ENCODE results near the gene SLC45A1.

SLC45A1 gene

DNA sequence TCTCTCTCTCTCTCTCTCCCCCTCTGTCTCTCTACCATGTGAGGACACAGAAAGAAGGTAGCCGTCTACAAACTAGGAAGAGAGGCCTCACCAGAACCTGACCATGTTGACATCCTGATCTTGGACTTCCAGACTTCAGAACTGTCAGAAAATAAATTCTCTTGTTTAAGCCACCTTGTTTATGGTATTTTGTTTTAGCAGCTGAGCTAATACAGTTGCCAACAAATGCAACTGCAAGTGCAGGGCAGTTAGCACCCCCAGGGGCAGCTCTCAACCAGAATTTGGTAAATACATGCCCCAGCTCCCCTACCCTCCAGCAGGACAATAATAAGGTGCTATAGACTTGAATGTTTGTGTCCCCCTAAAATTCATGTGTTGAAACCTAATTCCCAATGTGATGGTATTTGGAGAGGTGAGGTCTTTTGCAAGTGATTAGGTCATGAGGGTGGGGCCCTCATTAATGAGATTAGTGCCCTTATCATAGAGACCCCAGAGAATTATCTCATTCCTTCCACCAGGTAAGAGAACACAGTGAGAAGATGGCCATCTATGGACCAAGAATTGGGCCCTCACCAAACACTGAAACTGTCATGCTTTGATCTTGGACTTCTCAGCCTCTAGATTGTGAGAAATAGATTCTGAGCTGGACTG, 6.7 kb upstream of the SLC45A1 start:
- WGBS (ENCODE audit: insufficient coverage, insufficient read length): no CpG with 5 or more reads among the region's 1 CpG
- Histone ChIP-seq H3K27me3 (ENCODE audit: control insufficient read depth, insufficient read depth, low read length) (no peaks in the 10 kb centered on the region), H3K4me1 (ENCODE audit: control insufficient read depth, insufficient read depth, low read length) (peaks cover 7% of the 10 kb centered on the region), H3K27ac (ENCODE audit: low read length) (no peak overlapping the region), H3K9me3 (ENCODE audit: control insufficient read depth, insufficient read depth, low read length) (no peaks in the 10 kb centered on the region), H3K36me3 (ENCODE audit: control insufficient read depth, insufficient read depth, low read length) (no peaks in the 10 kb centered on the region), H3K4me3 (ENCODE audit: low read length) (no peak overlapping the region)
- no peak for DNase-seq (ENCODE audit: low read depth, low spot score)

DNA sequence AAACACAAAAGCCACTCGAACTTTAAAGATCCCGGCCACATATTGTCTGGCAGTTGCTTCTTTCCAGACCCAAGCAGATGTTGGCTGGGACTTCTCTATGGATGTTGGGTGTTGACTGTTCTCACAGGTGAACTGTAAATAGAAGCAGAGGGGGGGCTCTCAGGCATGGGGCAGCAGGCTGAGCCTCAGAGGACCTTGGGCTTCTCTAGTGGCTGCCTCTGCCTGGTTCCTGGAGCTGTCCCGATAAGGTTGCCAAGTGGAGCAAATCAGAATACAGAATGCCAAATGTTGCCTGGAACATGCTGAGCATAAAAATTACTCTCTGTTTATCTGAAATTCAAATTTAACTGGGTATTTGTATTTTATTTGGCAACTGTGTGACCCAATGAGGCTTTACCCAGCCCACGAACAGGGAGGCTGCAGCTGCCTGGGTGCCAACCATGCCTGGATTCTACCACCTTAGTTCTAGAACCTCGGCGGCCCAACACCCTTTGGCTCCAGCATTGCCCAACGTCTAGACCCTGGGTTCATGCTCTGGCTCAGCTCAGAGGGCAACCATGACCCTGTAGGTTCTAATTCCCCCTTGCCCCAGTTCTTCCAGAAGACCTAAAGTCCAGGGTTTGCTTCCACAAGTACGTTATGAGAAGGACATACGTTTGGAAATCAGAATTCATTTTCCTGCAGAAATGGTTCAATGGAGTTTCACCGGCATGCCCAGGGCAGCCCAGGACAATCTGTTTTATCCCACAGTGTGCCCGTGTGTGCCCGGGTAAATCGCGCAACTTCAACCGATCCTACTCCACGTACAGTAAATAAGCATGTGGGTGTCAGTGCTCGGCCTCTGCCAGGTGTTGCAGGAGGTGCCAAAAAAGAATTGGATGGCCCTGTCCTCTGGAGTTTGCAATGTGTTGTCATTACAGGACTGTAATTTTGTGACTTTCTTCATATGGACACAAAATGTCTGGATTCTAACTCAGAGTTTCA, 5.4 kb upstream of the SLC45A1 start:
- H3K36me3 ChIP-seq (ENCODE audit: control insufficient read depth, insufficient read depth, low read length): no peaks in the 10 kb centered on the region
- no CpG with 5 or more reads among the region's 17 CpGs for WGBS (ENCODE audit: insufficient coverage, insufficient read length)
- peaks cover 7% of the 10 kb centered on the region for H3K4me1 ChIP-seq (ENCODE audit: control insufficient read depth, insufficient read depth, low read length)
- H3K4me3 ChIP-seq (ENCODE audit: low read length): no peak overlapping the region
- H3K27ac ChIP-seq (ENCODE audit: low read length): no peak overlapping the region
- no peak for DNase-seq (ENCODE audit: low read depth, low spot score)
- H3K27me3 ChIP-seq (ENCODE audit: control insufficient read depth, insufficient read depth, low read length): no peaks in the 10 kb centered on the region
- H3K9me3 ChIP-seq (ENCODE audit: control insufficient read depth, insufficient read depth, low read length): no peaks in the 10 kb centered on the region

DNA sequence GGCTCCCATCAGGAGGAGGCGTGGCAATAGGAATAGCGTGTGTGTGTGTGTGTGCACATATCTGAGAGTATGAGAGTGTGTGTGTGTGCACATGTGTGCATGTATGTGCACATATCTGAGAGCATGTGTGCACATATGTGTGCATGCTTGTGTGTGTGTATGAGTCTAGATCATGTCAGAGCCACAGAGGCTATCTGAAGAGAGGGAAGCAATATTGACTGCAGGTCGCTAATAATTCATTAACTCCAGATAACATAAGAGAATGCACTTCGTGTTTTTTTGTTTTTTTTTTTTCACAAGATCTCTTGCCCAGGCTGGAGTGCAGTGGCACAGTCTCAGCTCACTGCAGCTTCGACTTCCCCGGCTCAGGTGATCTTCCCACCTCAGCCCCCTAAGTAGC, 4.7 kb upstream of the SLC45A1 start:
- Histone ChIP-seq H3K9me3 (ENCODE audit: control insufficient read depth, insufficient read depth, low read length) (no peaks in the 10 kb centered on the region), H3K27me3 (ENCODE audit: control insufficient read depth, insufficient read depth, low read length) (no peaks in the 10 kb centered on the region), H3K27ac (ENCODE audit: low read length) (no peak overlapping the region), H3K36me3 (ENCODE audit: control insufficient read depth, insufficient read depth, low read length) (no peaks in the 10 kb centered on the region), H3K4me3 (ENCODE audit: low read length) (no peak overlapping the region), H3K4me1 (ENCODE audit: control insufficient read depth, insufficient read depth, low read length) (peaks cover 7% of the 10 kb centered on the region)
- DNase-seq (ENCODE audit: low read depth, low spot score): no peak
- WGBS (ENCODE audit: insufficient coverage, insufficient read length): no CpG with 5 or more reads among the region's 6 CpGs

DNA sequence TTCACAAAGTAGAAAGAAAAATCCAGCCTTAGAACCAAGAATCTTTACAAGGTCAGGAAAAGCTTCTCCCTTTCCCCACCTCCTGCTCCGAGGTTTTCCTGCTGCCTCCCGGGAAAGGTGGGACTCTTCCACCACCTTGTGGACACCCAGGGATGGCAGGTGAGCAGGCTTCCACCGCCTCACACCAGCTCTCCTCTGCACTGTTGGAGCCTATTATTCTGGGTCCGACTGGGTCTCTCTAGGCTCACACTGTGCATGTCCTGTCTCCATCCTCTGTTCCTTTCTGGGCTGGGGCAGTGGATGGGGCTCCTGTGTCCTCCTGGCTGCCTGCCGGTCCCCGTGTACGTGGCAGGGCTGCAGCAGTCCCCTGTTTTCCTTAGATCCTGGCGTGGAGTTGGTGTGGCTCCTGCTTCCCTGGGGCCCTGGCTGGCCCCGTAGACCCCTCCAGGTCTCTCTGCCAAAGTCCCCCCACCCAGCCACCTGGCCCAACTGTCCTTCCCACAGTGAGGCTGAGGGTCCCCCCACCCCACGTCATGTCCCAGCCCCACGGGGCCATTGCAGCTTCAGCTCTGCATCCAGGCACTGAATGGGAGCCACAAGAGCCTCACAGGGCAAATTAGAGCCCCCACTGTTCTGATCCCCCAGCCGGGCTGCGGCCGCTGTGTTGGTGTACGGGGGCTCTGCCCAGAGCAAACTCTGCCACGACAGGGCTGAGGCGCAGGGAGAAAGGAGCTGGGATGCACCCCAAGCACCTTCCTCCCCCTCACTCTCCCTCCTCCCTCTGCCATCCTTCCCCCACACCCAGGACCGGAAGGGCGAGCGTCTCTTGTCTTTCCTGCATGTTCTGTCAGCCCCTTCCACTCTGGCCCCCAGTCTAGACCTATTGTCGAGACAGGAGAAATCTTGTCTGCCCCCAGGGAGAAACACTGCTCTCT, 3.3 kb upstream of the SLC45A1 start:
- no peak overlapping the region for H3K27ac ChIP-seq (ENCODE audit: low read length)
- H3K36me3 ChIP-seq (ENCODE audit: control insufficient read depth, insufficient read depth, low read length): no peaks in the 10 kb centered on the region
- peak; percentile 76 for DNase-seq (ENCODE audit: low read depth, low spot score)
- H3K9me3 ChIP-seq (ENCODE audit: control insufficient read depth, insufficient read depth, low read length): no peaks in the 10 kb centered on the region
- no CpG with 5 or more reads among the region's 21 CpGs for WGBS (ENCODE audit: insufficient coverage, insufficient read length)
- H3K4me1 ChIP-seq (ENCODE audit: control insufficient read depth, insufficient read depth, low read length): peaks cover 7% of the 10 kb centered on the region
- H3K27me3 ChIP-seq (ENCODE audit: control insufficient read depth, insufficient read depth, low read length): no peaks in the 10 kb centered on the region; the same call in 1 of the 2 replicates
- H3K4me3 ChIP-seq (ENCODE audit: low read length): no peak overlapping the region

DNA sequence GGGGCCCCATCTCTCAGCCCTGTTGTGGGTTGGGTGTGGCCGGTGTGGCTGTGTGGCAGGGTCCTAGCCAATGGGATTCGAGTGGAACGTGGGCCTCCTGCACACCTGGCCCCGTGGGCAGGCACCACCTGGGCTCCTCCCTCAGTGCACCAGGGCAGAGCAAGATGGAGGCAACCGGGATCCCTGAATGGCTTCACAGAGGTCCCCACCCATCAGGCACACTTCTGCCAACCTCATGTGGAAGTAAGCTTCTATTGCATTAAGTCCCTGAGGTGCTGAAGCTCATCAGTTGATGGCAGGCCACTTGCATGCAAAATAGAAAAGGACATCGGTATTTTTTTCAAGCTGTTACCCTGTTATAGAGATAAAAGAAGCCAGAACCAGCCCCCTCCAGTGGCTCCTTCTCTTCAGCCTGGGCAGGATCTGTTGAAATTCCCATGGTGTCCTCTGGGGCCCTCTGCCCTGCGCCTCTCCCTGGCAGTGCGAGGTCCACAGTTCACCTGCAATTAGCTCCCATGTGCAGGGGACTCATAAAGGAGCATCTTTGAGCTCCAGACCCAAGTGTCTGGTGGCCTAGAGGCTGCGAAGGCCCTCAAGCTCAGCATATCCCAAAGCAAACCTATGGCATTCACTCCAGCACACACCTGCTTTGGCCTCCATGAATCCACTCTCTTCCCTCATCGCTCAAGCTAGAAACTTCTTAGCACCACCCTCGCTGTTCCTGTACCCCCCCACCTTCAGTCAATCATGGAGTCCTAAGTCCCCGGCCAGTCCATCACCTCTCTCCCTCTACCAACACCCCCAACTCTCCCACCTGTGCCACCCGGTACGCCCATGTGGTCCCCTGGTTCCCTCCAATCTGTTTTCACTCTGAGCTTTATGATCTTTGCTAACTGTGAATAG, 2.1 kb upstream of the SLC45A1 start:
- Histone ChIP-seq H3K27ac (ENCODE audit: low read length) (no peak overlapping the region), H3K9me3 (ENCODE audit: control insufficient read depth, insufficient read depth, low read length) (no peaks in the 10 kb centered on the region), H3K4me3 (ENCODE audit: low read length) (no peak overlapping the region), H3K27me3 (ENCODE audit: control insufficient read depth, insufficient read depth, low read length) (no peaks in the 10 kb centered on the region; the same call in 1 of the 2 replicates), H3K36me3 (ENCODE audit: control insufficient read depth, insufficient read depth, low read length) (no peaks in the 10 kb centered on the region), H3K4me1 (ENCODE audit: control insufficient read depth, insufficient read depth, low read length) (peaks cover 7% of the 10 kb centered on the region)
- WGBS (ENCODE audit: insufficient coverage, insufficient read length): no CpG with 5 or more reads among the region's 14 CpGs
- DNase-seq (ENCODE audit: low read depth, low spot score): no peak

DNA sequence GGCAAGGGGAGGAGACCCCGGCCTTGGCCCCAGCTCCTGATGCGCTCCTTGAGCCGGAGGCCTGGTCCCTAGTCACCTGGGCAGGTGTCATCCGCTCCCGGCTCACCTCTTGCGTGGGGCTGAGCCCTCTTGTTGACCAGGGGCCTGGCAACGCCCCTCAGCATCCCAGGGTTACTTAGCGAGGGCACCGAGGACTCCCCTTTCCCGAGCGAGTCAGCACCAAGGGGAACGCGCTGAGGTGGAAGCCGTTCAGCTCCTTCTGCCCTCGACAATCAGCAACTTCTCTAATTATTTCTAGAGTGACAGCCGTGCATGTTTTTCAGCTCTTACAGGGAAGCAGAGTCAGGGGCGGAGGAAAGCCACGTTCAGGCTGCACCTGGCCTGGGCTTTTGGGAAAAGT, 522 bp downstream of the SLC45A1 start:
- DNase-seq (ENCODE audit: low read depth, low spot score): no peak
- Histone ChIP-seq H3K4me3 (ENCODE audit: low read length) (peak overlapping the region; percentile 18; the same call in 1 of the 2 replicates), H3K27ac (ENCODE audit: low read length) (no peak overlapping the region), H3K36me3 (ENCODE audit: control insufficient read depth, insufficient read depth, low read length) (no peaks in the 10 kb centered on the region), H3K4me1 (ENCODE audit: control insufficient read depth, insufficient read depth, low read length) (peaks cover 7% of the 10 kb centered on the region), H3K27me3 (ENCODE audit: control insufficient read depth, insufficient read depth, low read length) (no peaks in the 10 kb centered on the region; the same call in 1 of the 2 replicates), H3K9me3 (ENCODE audit: control insufficient read depth, insufficient read depth, low read length) (no peaks in the 10 kb centered on the region)
- no CpG with 5 or more reads among the region's 18 CpGs for WGBS (ENCODE audit: insufficient coverage, insufficient read length)

DNA sequence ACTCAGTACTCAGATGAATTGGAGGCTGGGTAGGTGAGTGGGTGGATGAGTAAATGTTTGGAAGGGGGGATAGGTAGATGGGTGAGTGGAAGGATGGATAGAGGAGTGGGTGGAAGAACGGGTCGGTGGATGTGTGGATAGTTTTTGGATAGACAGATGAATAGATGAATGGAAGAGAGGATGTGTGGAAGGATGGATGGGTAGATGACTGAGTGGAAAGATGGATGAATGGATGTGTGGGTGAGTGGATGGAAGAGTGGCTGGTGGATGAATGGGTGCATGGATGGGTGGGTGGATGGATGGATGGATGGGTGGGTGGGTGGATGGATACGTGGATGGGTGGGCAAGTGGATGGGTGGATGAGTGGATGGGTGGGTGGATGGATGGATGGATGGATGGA, 3.7 kb downstream of the SLC45A1 start:
- no peaks in the 10 kb centered on the region for H3K9me3 ChIP-seq (ENCODE audit: control insufficient read depth, insufficient read depth, low read length)
- WGBS (ENCODE audit: insufficient coverage, insufficient read length): 100% methylated on average over 2 of the region's 3 CpGs
- H3K27me3 ChIP-seq (ENCODE audit: control insufficient read depth, insufficient read depth, low read length): no peaks in the 10 kb centered on the region; the same call in 1 of the 2 replicates
- no peaks in the 10 kb centered on the region; the same call in 1 of the 2 replicates for H3K4me1 ChIP-seq (ENCODE audit: control insufficient read depth, insufficient read depth, low read length)
- no peak for DNase-seq (ENCODE audit: low read depth, low spot score)
- H3K27ac ChIP-seq (ENCODE audit: low read length): no peak overlapping the region
- H3K4me3 ChIP-seq (ENCODE audit: low read length): no peak overlapping the region
- H3K36me3 ChIP-seq (ENCODE audit: control insufficient read depth, insufficient read depth, low read length): no peaks in the 10 kb centered on the region

DNA sequence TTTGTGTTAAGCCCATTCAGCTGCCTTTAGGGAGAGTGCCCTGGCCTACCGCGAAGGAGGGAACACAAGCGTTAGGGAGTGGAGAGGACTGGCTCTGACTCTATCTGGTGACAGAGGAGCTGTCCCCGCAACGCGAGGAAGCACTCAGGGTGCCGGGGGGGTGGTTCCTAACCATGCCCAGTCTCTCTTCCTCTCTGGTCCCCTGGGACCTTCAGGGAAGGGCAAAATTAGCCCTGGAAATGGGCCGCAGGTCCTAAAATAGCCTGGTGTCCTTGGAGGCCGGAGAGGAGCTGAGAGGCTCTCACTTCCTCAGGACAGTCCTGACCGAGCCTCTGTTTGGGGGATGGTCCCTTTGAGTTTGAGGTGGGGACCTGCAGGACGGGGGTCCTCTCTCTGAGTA, 5.8 kb downstream of the SLC45A1 start:
- no CpG with 5 or more reads among the region's 11 CpGs for WGBS (ENCODE audit: insufficient coverage, insufficient read length)
- DNase-seq (ENCODE audit: low read depth, low spot score): no peak
- H3K27me3 ChIP-seq (ENCODE audit: control insufficient read depth, insufficient read depth, low read length): no peaks in the 10 kb centered on the region

DNA sequence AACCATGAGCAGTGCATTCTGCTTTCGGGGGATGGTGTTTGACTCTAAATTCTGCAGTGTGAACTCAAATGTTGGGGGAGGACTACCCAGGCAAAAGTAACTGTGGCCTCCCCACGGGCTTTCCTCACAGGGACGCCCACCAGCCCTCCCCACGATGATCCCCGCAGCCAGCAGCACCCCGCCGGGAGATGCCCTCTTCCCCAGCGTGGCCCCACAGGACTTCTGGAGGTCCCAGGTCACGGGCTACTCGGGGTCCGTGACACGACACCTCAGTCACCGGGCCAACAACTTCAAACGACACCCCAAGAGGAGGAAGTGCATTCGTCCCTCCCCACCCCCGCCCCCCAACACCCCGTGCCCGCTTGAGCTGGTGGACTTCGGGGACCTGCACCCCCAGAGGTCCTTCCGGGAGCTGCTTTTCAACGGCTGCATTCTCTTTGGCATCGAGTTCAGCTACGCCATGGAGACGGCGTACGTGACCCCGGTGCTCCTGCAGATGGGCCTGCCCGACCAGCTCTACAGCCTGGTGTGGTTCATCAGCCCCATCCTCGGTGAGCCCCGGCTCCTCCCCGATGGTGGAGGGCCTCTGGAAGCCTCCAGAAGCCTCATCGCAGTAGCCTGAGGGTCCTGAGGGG, 6.4 kb downstream of the SLC45A1 start:
- no peak for DNase-seq (ENCODE audit: low read depth, low spot score)
- Histone ChIP-seq H3K4me1 (ENCODE audit: control insufficient read depth, insufficient read depth, low read length) (no peaks in the 10 kb centered on the region), H3K27ac (ENCODE audit: low read length) (no peak overlapping the region), H3K9me3 (ENCODE audit: control insufficient read depth, insufficient read depth, low read length) (no peaks in the 10 kb centered on the region), H3K36me3 (ENCODE audit: control insufficient read depth, insufficient read depth, low read length) (no peaks in the 10 kb centered on the region), H3K4me3 (ENCODE audit: low read length) (no peak overlapping the region), H3K27me3 (ENCODE audit: control insufficient read depth, insufficient read depth, low read length) (no peaks in the 10 kb centered on the region)
- WGBS (ENCODE audit: insufficient coverage, insufficient read length): no CpG with 5 or more reads among the region's 32 CpGs

More for the DNA sequence above, 5.8 kb downstream of the SLC45A1 start:
- Histone ChIP-seq H3K4me1 (ENCODE audit: control insufficient read depth, insufficient read depth, low read length) (no peaks in the 10 kb centered on the region), H3K4me3 (ENCODE audit: low read length) (no peak overlapping the region), H3K36me3 (ENCODE audit: control insufficient read depth, insufficient read depth, low read length) (no peaks in the 10 kb centered on the region), H3K9me3 (ENCODE audit: control insufficient read depth, insufficient read depth, low read length) (no peaks in the 10 kb centered on the region), H3K27ac (ENCODE audit: low read length) (no peak overlapping the region)

All from iPS DF 6.9 (cell line).